ENCODE results near the gene PGPEP1. TPM values are rescaled to one million over a fixed set of nuclear protein-coding genes. Genes with fewer than 3 reads are reported as not detected.
A peak's percentile ranks its signal among the peaks of the same experiment; 100 is the strongest.

PGPEP1 gene
- total RNA-seq, 1 experiment from 2014 or later = 15.8 TPM

- no peaks in the 10 kb centered on the region for H3K27me3 ChIP-seq (replicated peaks; ENCODE audit: insufficient read depth, low read depth, low read length, poor library complexity)
- H3K4me1 ChIP-seq (ENCODE audit: insufficient read depth, low read length, poor library complexity, severe bottlenecking) = peaks cover 23% of the 10 kb centered on the region
- CTCF ChIA-PET = interaction anchor here (1.2 kb wide), 1 partner anchor 62 kb away, joined by 6 read pairs; no protein-coding TSS in a partner anchor
- no peaks in the 10 kb centered on the region for H3K36me3 ChIP-seq (ENCODE audit: insufficient read depth, low read length, poor library complexity, severe bottlenecking)
- peak overlapping the region; percentile 78 for H3K4me3 ChIP-seq (ENCODE audit: low read depth, low read length, poor library complexity, severe bottlenecking)
- POLR2A ChIA-PET (ENCODE audit: low non-redundant PET) = no interaction called here
- DNase-seq (ENCODE audit: low spot score) = peak; percentile 64
- H3K27ac ChIP-seq (ENCODE audit: low read depth, low read length, poor library complexity, severe bottlenecking) = peak overlapping the region; percentile 48
- intact Hi-C loops (cut with micrococcal nuclease; ENCODE audit: unreplicated experiment) = no loop called here
- TF ChIP-seq EZH2 (IDR thresholded peaks at IDR 0.05; ENCODE audit: borderline replicate concordance, low read depth, low read length, poor library complexity, severe bottlenecking) (no peak), CTCF (conservative IDR thresholded peaks at IDR 0.05; ENCODE audit: low read depth, low read length) (no peak)
- BruUV-seq (replicated peaks) = no TSS peak
- H3K9me3 ChIP-seq (ENCODE audit: low read depth, low read length, poor library complexity, severe bottlenecking) = no peaks in the 10 kb centered on the region
These were observed 831 bp downstream of the PGPEP1 start for GRCh38 chr19:18340990-18341868.

GRCh38 chr19:18342090-18342632, 1.8 kb downstream of the PGPEP1 start:
- ChIA-PET CTCF (interaction anchor here (1.2 to 1.6 kb wide), 2 partner anchors 62 to 63 kb away, joined by 4 to 6 read pairs; no protein-coding TSS in a partner anchor), POLR2A (ENCODE audit: low non-redundant PET) (no interaction called here)
- no TSS peak for BruUV-seq (replicated peaks)
- Histone ChIP-seq H3K27me3 (replicated peaks; ENCODE audit: insufficient read depth, low read depth, low read length, poor library complexity) (no peaks in the 10 kb centered on the region), H3K4me3 (ENCODE audit: low read depth, low read length, poor library complexity, severe bottlenecking) (no peak overlapping the region), H3K36me3 (ENCODE audit: insufficient read depth, low read length, poor library complexity, severe bottlenecking) (no peaks in the 10 kb centered on the region), H3K4me1 (ENCODE audit: insufficient read depth, low read length, poor library complexity, severe bottlenecking) (peaks cover 26% of the 10 kb centered on the region), H3K27ac (ENCODE audit: low read depth, low read length, poor library complexity, severe bottlenecking) (no peak overlapping the region), H3K9me3 (ENCODE audit: low read depth, low read length, poor library complexity, severe bottlenecking) (no peaks in the 10 kb centered on the region)
- DNase-seq (ENCODE audit: low spot score) = no peak
- no peak for TF ChIP-seq EZH2 (IDR thresholded peaks at IDR 0.05; ENCODE audit: borderline replicate concordance, low read depth, low read length, poor library complexity, severe bottlenecking)
- TF ChIP-seq CTCF (conservative IDR thresholded peaks at IDR 0.05; ENCODE audit: low read depth, low read length) = no peak
- intact Hi-C loops (cut with micrococcal nuclease; ENCODE audit: unreplicated experiment) = no loop called here

GRCh38 chr19:18344582-18344950, 4.2 kb downstream of the PGPEP1 start:
- no peak for DNase-seq (ENCODE audit: low spot score)
- Histone ChIP-seq H3K36me3 (ENCODE audit: insufficient read depth, low read length, poor library complexity, severe bottlenecking) (no peaks in the 10 kb centered on the region), H3K4me3 (ENCODE audit: low read depth, low read length, poor library complexity, severe bottlenecking) (no peak overlapping the region), H3K27ac (ENCODE audit: low read depth, low read length, poor library complexity, severe bottlenecking) (peak overlapping the region; percentile 15), H3K27me3 (replicated peaks; ENCODE audit: insufficient read depth, low read depth, low read length, poor library complexity) (no peaks in the 10 kb centered on the region), H3K9me3 (ENCODE audit: low read depth, low read length, poor library complexity, severe bottlenecking) (no peaks in the 10 kb centered on the region), H3K4me1 (ENCODE audit: insufficient read depth, low read length, poor library complexity, severe bottlenecking) (peaks cover 26% of the 10 kb centered on the region)
- POLR2A ChIA-PET (ENCODE audit: low non-redundant PET) = no interaction called here
- BruUV-seq (replicated peaks) = no TSS peak
- intact Hi-C loops (cut with micrococcal nuclease; ENCODE audit: unreplicated experiment) = no loop called here
- TF ChIP-seq CTCF (conservative IDR thresholded peaks at IDR 0.05; ENCODE audit: low read depth, low read length) = no peak
- TF ChIP-seq EZH2 (IDR thresholded peaks at IDR 0.05; ENCODE audit: borderline replicate concordance, low read depth, low read length, poor library complexity, severe bottlenecking) = no peak
- CTCF ChIA-PET = interaction anchor here (0.7 to 0.9 kb wide), 2 partner anchors 16 to 44 kb away, joined by 3 to 4 read pairs; no protein-coding TSS in a partner anchor
